Sciatic nerve (tissue), 2 donors: ENCODE data around the gene PBRM1. TPM values are rescaled to one million over a fixed set of nuclear protein-coding genes. Genes with fewer than 3 reads are reported as not detected.

Source experiments
- ATAC-seq: fragments of 200-7000 bp; cut with Tn5 transposase; one replicate; pipeline ENCODE4 v1.9.1; 2020; ENCODE audit warnings: mild to moderate bottlenecking, moderate library complexity
- DNase-seq: peaks from one replicate; pipeline ENCODE4 v3.0.0-alpha.2; 2020; ENCODE audit warnings: low spot score
- intact Hi-C: fragments of 100-400 bp; cut with DNase I; formaldehyde crosslinking; loops from one replicate; pipeline ENCODE4 v1.14.2; 2022
- total RNA-seq: library from RNA; stranded (reverse); fragmentation: NEBNext Ultra II Directional; extraction: Animal tissue kit (Norgen Biotek cat#: 25700); gene quantifications from one replicate; pipeline ENCODE4 v1.2.1, GENCODE V29; 2021
- donor health status: DM: no; HTN: no; CAD: no.
- donor health status: DM: no; HTN: no; CAD: no.

The PBRM1 gene
- total RNA-seq, 1 donor from 2014 or later, result 82.0 TPM

GRCh38 chr3:52552089-52552488, 133.6 kb downstream of the PBRM1 start:
- intact Hi-C loops, result no loop called here
- no peak for ATAC-seq
- DNase-seq, result no peak

- DNase-seq, result no peak
- no peak for ATAC-seq
- intact Hi-C loops, result no loop called here
These were observed 134.6 kb downstream of the PBRM1 start for GRCh38 chr3:52551118-52551517.

- ATAC-seq, result no peak
- intact Hi-C loops, result no loop called here
- DNase-seq, result no peak
These were observed 138.6 kb downstream of the PBRM1 start for GRCh38 chr3:52547143-52547542.

- intact Hi-C loops, result no loop called here
- no peak for DNase-seq
- ATAC-seq, result no peak
These were observed 139.4 kb downstream of the PBRM1 start for GRCh38 chr3:52546111-52546901.

- DNase-seq (no peak), ATAC-seq (no peak)
- intact Hi-C loops, result no loop called here
These were observed 140.8 kb downstream of the PBRM1 start for GRCh38 chr3:52544937-52545336.

- no peak for ATAC-seq
- intact Hi-C loops, result no loop called here
- no peak for DNase-seq
These were observed 144.7 kb downstream of the PBRM1 start for GRCh38 chr3:52541050-52541449.

- intact Hi-C loops, result no loop called here
- DNase-seq (no peak), ATAC-seq (no peak)
These were observed 146.6 kb downstream of the PBRM1 start for GRCh38 chr3:52539010-52539653.

GRCh38 chr3:52537726-52538421, 147.8 kb downstream of the PBRM1 start:
- intact Hi-C loops, result no loop called here
- DNase-seq (no peak), ATAC-seq (no peak)

- ATAC-seq (no peak), DNase-seq (no peak)
- intact Hi-C loops, result no loop called here
These were observed 148.5 kb downstream of the PBRM1 start for GRCh38 chr3:52537165-52537620.

GRCh38 chr3:52536369-52537164, 149.1 kb downstream of the PBRM1 start, which contains the start of gene UQCC5:
Gene UQCC5 (plus strand): TSS chr3:52536605. CDS start chr3:52536756, 151 bp downstream.
- ATAC-seq (peak; percentile 97), DNase-seq (peak; percentile 98)
- intact Hi-C loops, result no loop called here

GRCh38 chr3:52536112-52536368, 149.7 kb downstream of the PBRM1 start:
- no peak for DNase-seq
- intact Hi-C loops, result no loop called here

GRCh38 chr3:52535411-52536111, 150.2 kb downstream of the PBRM1 start:
- no peak for DNase-seq
- intact Hi-C loops, result no loop called here
- no peak for ATAC-seq

More at GRCh38 chr3:52536112-52536368, 149.7 kb downstream of the PBRM1 start:
- ATAC-seq, result no peak

- no peak for ATAC-seq
- peak; percentile 61 for DNase-seq
- intact Hi-C loops, result no loop called here
These were observed 151.2 kb downstream of the PBRM1 start for GRCh38 chr3:52534281-52535183.

GRCh38 chr3:52533623-52534280, 152.0 kb downstream of the PBRM1 start, which contains the start of gene NT5DC2:
Gene NT5DC2 (minus strand): TSS chr3:52533857. CDS start chr3:52533737, 120 bp downstream.
- intact Hi-C loops, result no loop called here
- DNase-seq (peak; percentile 80), ATAC-seq (peak; percentile 27)

- intact Hi-C loops, result no loop called here
- ATAC-seq, result no peak
- peak; percentile 66 for DNase-seq
These were observed 152.7 kb downstream of the PBRM1 start for GRCh38 chr3:52532838-52533622.

GRCh38 chr3:52532517-52532837, 153.2 kb downstream of the PBRM1 start:
- intact Hi-C loops, result no loop called here
- no peak for DNase-seq
- no peak for ATAC-seq
